Activated CD8-positive, alpha-beta memory T cell treated with anti-CD3 and anti-CD28 coated beads, Interleukin-2, amount 50 U/mL, for 1 hour (primary cell): ENCODE results near the gene PRDM16.
"Not testable (repeated sequence)": the region's sequence is repeated elsewhere in the genome, so short reads cannot be mapped to it uniquely, and the experiment has no call there.

Experiments used
- DNase-seq: peaks from one replicate; pipeline ENCODE4 v3.0.0-alpha.2; 2020; ENCODE audit errors: extremely low read depth

Gene PRDM16

GRCh38 chr1:3082051-3082450 lies 13.0 kb downstream of the PRDM16 start:
- no peak for DNase-seq

- DNase-seq = no peak
Measured at GRCh38 chr1:3082571-3083516, 13.8 kb downstream of the PRDM16 start.

- DNase-seq = no peak
Measured at GRCh38 chr1:3084154-3084553, 15.2 kb downstream of the PRDM16 start.

GRCh38 chr1:3084726-3085125 lies 15.7 kb downstream of the PRDM16 start:
- DNase-seq = no peak

GRCh38 chr1:3085721-3086120 lies 16.7 kb downstream of the PRDM16 start:
- DNase-seq = no peak

GRCh38 chr1:3086272-3086974 lies 17.4 kb downstream of the PRDM16 start:
- no peak for DNase-seq

- DNase-seq = no peak
Measured at GRCh38 chr1:3087049-3087448, 18.0 kb downstream of the PRDM16 start.

GRCh38 chr1:3087946-3088668 lies 19.1 kb downstream of the PRDM16 start:
- not testable (repeated sequence) for DNase-seq

GRCh38 chr1:3089490-3089889 lies 20.5 kb downstream of the PRDM16 start:
- no peak for DNase-seq

GRCh38 chr1:3091334-3091733 lies 22.3 kb downstream of the PRDM16 start:
- no peak for DNase-seq

GRCh38 chr1:3092530-3092929 lies 23.5 kb downstream of the PRDM16 start:
- DNase-seq = no peak

- no peak for DNase-seq
Measured at GRCh38 chr1:3093898-3094626, 25.1 kb downstream of the PRDM16 start.

GRCh38 chr1:3094863-3095780 lies 26.1 kb downstream of the PRDM16 start:
- no peak for DNase-seq

GRCh38 chr1:3096345-3096744 lies 27.3 kb downstream of the PRDM16 start:
- no peak for DNase-seq

- no peak for DNase-seq
Measured at GRCh38 chr1:3097231-3097630, 28.2 kb downstream of the PRDM16 start.

- DNase-seq = no peak
Measured at GRCh38 chr1:3097861-3098260, 28.9 kb downstream of the PRDM16 start.

GRCh38 chr1:3099861-3100260 lies 30.9 kb downstream of the PRDM16 start:
- DNase-seq = no peak

- DNase-seq = no peak
Measured at GRCh38 chr1:3101124-3101939, 32.3 kb downstream of the PRDM16 start.

GRCh38 chr1:3102641-3103040 lies 33.6 kb downstream of the PRDM16 start:
- no peak for DNase-seq
